CD4-positive, alpha-beta T cell (primary cell): ENCODE measurements around the gene OLFM1. TPM values are rescaled to one million over a fixed set of nuclear protein-coding genes. Genes with fewer than 3 reads are reported as not detected.

ENCODE experiments used
- ATAC-seq: fragments of 200-7000 bp; cut with Tn5 transposase; one replicate; pipeline ENCODE4 v1.10.0; 2022; ENCODE audit warnings: mild to moderate bottlenecking; ENCODE audit not compliant: poor library complexity
- CTCF ChIA-PET: fragments of 350-600 bp; sonication (Branson Sonifier 250); formaldehyde crosslinking; loops from one replicate; lab custom pipeline; 2021; ENCODE audit warnings: antibody characterized with exemption, inconsistent platforms; lab: Charles Lee
- POLR2A ChIA-PET: fragments of 350-600 bp; sonication (Branson Sonifier 250); formaldehyde crosslinking; loops from one replicate; lab custom pipeline; 2021; ENCODE audit warnings: antibody characterized with exemption, inconsistent platforms; lab: Charles Lee
- DNase-seq, 14 experiments: peaks; one replicate each; pipeline ENCODE4 v3.0.0-alpha.2; 2013 to 2020; ENCODE audit warnings: mixed read lengths in 2 of 14
- H3K27ac ChIP-seq, 2 donors: one replicate each; pipeline versions ENCODE4 v1.5.1 to v1.7.0; 2013; ENCODE audit warnings: low read length in 2 of 2, low read depth in 1 of 2, mild to moderate bottlenecking in 1 of 2
- H3K27me3 ChIP-seq, 2 experiments: 1 replicate in 1 of 2; 2 replicates in 1 of 2; pipeline versions ENCODE4 v1.6.1 to v1.7.0; 2013; ENCODE audit warnings: low read length in 2 of 2, control low read depth in 1 of 2, mild to moderate bottlenecking in 1 of 2, moderate library complexity in 1 of 2; ENCODE audit not compliant: insufficient read depth in 2 of 2, control insufficient read depth in 1 of 2
- H3K36me3 ChIP-seq: one replicate; pipeline ENCODE4 v1.6.1; 2013; ENCODE audit warnings: low read length, control low read depth; ENCODE audit not compliant: insufficient read depth
- H3K4me1 ChIP-seq: one replicate; pipeline ENCODE4 v1.6.1; 2013; ENCODE audit warnings: low read length, control low read depth; ENCODE audit not compliant: insufficient read depth
- H3K4me3 ChIP-seq: one replicate; pipeline ENCODE4 v1.5.1; 2013; ENCODE audit warnings: mild to moderate bottlenecking, low read length, moderate library complexity
- H3K9me3 ChIP-seq, 2 experiments: 1 replicate in 1 of 2; 2 replicates in 1 of 2; pipeline versions ENCODE4 v1.6.1 to v1.7.0; 2013; ENCODE audit warnings: low read length in 2 of 2, mild to moderate bottlenecking in 2 of 2, control low read depth in 1 of 2, moderate library complexity in 1 of 2; ENCODE audit not compliant: control insufficient read depth in 1 of 2, insufficient read depth in 1 of 2
- H3K27ac Mint-ChIP-seq: one replicate; pipeline ENCODE4 v1.8.0; 2020; ENCODE audit warnings: mixed read lengths
- H3K27me3 Mint-ChIP-seq: one replicate; pipeline ENCODE4 v1.8.0; 2021; ENCODE audit warnings: mixed read lengths
- H3K36me3 Mint-ChIP-seq: one replicate; pipeline ENCODE4 v1.8.0; 2021; ENCODE audit warnings: low read depth, mixed read lengths
- H3K4me1 Mint-ChIP-seq: one replicate; pipeline ENCODE4 v1.8.0; 2021; ENCODE audit warnings: low read depth, mixed read lengths
- H3K4me3 Mint-ChIP-seq: one replicate; pipeline ENCODE4 v1.8.0; 2020; ENCODE audit warnings: mild to moderate bottlenecking, mixed read lengths
- H3K9me3 Mint-ChIP-seq: one replicate; pipeline ENCODE4 v1.8.0; 2020; ENCODE audit warnings: mixed read lengths
- CTCF ChIP-seq: fragments of 200-600 bp; IDR thresholded peaks from one replicate; pipeline ENCODE4 v1.8.0; 2022; ENCODE audit warnings: antibody characterized with exemption, mild to moderate bottlenecking
- intact Hi-C, 2 experiments: fragments of 100-400 bp; cut with DNase I in 1 of 2; cut with micrococcal nuclease in 1 of 2; formaldehyde crosslinking; loops; one replicate each; pipeline versions ENCODE4 v1.15.1 to v1.9.0; 2023 to 2025; cut with DNase I, micrococcal nuclease
- total RNA-seq, 174 experiments: library from RNA in 2 of 174; stranded (reverse) in 2 of 174; gene quantifications; one replicate each; pipeline ENCODE4 v1.2.3 and lab custom pipeline; 2021 to 2026

Gene OLFM1
- total RNA-seq, 2 experiments from 2014 or later, result not detected

DNA sequence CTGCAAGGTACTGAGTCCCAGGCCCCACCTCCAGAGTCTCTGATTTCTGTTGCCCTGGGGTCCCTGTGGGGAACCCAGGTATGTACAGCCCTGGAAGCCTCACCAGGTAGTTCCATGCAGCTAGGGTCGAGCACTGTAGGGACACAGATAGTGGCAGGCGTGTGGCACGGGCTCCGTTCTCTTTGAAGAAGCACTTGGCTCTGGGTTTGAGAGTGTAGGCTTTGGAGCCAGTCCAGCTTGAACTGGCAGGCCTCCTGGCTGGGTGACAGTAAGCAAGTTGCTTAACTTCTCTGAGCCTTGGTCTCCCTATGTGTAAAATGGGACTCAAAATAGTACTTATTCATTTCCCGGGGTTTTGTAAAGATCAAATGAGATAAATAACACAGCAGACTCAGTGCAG is 5.6 kb downstream of the OLFM1 start:
- no peak overlapping the region for H3K4me3 ChIP-seq
- peaks cover 0 to 19% of the 10 kb centered on the region in 2 experiments for H3K9me3 ChIP-seq
- Mint-ChIP-seq H3K4me3 (no peak overlapping the region), H3K27me3 (peaks cover 71% of the 10 kb centered on the region), H3K4me1 (no peaks in the 10 kb centered on the region), H3K36me3 (no peaks in the 10 kb centered on the region), H3K9me3 (peaks cover 4% of the 10 kb centered on the region), H3K27ac (no peak overlapping the region)
- no peak for TF ChIP-seq CTCF
- H3K36me3 ChIP-seq, result no peaks in the 10 kb centered on the region
- ChIA-PET CTCF (no interaction called here), POLR2A (no interaction called here)
- no peaks in the 10 kb centered on the region for H3K4me1 ChIP-seq
- no peak for ATAC-seq
- DNase-seq, result no peak
- intact Hi-C loops, result no loop called here
- H3K27me3 ChIP-seq, result peaks cover 26 to 45% of the 10 kb centered on the region in 2 experiments
- no peak overlapping the region for H3K27ac ChIP-seq

DNA sequence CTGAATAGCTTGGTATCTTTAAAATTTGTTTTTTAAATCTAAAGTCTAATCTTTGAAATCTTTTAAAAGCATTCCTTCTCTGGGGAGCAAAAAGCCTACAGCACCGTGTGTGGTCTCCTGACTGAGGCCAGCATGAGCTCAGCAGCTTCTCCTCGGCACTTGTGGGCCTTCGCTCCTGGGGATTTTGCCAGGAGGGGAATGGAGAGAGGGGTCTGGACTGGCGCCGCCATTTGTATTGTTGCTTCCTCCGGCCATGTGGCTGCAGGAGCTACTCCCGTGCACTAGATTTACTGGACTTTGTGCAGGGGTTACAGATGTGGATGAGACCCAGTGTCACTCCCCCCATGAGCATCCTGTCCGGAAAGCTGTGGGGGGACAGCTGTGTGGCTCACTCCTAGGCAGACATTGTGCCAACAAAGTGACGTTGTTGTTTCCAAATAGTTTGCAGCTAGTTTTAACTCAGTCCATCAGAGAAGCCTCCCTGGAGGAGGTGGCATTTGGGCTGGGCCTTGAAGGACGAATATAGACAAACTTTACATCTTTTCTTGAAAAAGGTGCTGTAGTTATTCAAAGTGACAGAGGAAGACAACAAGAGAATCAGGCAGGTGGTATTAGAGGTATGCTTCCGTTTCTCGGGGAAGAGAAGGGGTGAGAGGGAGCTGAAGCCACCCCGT is 6.6 kb downstream of the OLFM1 start:
- POLR2A ChIA-PET, result no interaction called here
- ATAC-seq, result no peak
- Mint-ChIP-seq H3K27me3 (peaks cover 71% of the 10 kb centered on the region), H3K9me3 (peaks cover 4% of the 10 kb centered on the region), H3K4me3 (no peak overlapping the region), H3K27ac (no peak overlapping the region), H3K4me1 (no peaks in the 10 kb centered on the region), H3K36me3 (no peaks in the 10 kb centered on the region)
- Histone ChIP-seq H3K4me3 (no peak overlapping the region), H3K4me1 (no peaks in the 10 kb centered on the region), H3K36me3 (no peaks in the 10 kb centered on the region), H3K9me3 (peaks cover 0 to 15% of the 10 kb centered on the region in 2 experiments), H3K27ac (no peak overlapping the region), H3K27me3 (peaks cover 22 to 36% of the 10 kb centered on the region in 2 experiments)
- TF ChIP-seq CTCF, result no peak
- DNase-seq, result no peak
- intact Hi-C loops, result no loop called here
- CTCF ChIA-PET, result no interaction called here

- no peak overlapping the region for H3K27ac Mint-ChIP-seq
- H3K4me3 Mint-ChIP-seq, result no peak overlapping the region
- Histone ChIP-seq H3K4me1 (no peaks in the 10 kb centered on the region), H3K27me3 (peaks cover 10 to 39% of the 10 kb centered on the region in 2 experiments), H3K27ac (no peak overlapping the region), H3K36me3 (no peaks in the 10 kb centered on the region), H3K4me3 (no peak overlapping the region), H3K9me3 (peaks cover 0 to 9% of the 10 kb centered on the region in 2 experiments)
- no peaks in the 10 kb centered on the region for H3K4me1 Mint-ChIP-seq
- H3K9me3 Mint-ChIP-seq, result peaks cover 4% of the 10 kb centered on the region
- intact Hi-C loops, result no loop called here
- ATAC-seq, result no peak
- DNase-seq, result no peak
- CTCF ChIA-PET, result no interaction called here
- no peak for TF ChIP-seq CTCF
- H3K27me3 Mint-ChIP-seq, result peaks cover 68% of the 10 kb centered on the region
- POLR2A ChIA-PET, result no interaction called here
- H3K36me3 Mint-ChIP-seq, result no peaks in the 10 kb centered on the region
Observed at GRCh38 chr9:135095470-135096407, 8.3 kb downstream of the OLFM1 start.
